WTC11 (cell line): ENCODE measurements around the gene RAB24. TPM values are rescaled to one million over a fixed set of nuclear protein-coding genes. Genes with fewer than 3 reads are reported as not detected.
A peak's percentile ranks its signal among the peaks of the same experiment; 100 is the strongest.

Experiments
- CBFB ChIP-seq: sonication (generic); formaldehyde crosslinking; IDR thresholded peaks from 2 replicates; pipeline ENCODE4 v1.8.1; 2022; ENCODE audit warnings: mild to moderate bottlenecking, low read depth, missing genetic modification reagents
- ERG ChIP-seq: fragments of 250-450 bp; sonication (Bioruptor Pico); IDR thresholded peaks from 2 replicates; pipeline ENCODE4 v1.8.0; 2021; ENCODE audit warnings: mild to moderate bottlenecking
- GABPB1 ChIP-seq: sonication (generic); formaldehyde crosslinking; IDR thresholded peaks from 2 replicates; pipeline ENCODE4 v1.8.1; 2023; ENCODE audit warnings: mild to moderate bottlenecking, missing genetic modification reagents
- GRHL2 ChIP-seq: fragments of 250-450 bp; sonication (Bioruptor Pico); IDR thresholded peaks from 2 replicates; pipeline ENCODE4 v1.8.0; 2022; ENCODE audit warnings: mild to moderate bottlenecking, moderate library complexity; ENCODE audit not compliant: insufficient replicate concordance, severe bottlenecking
- GTF2I ChIP-seq: fragments of 250-450 bp; sonication (Bioruptor Pico); conservative IDR thresholded peaks from 2 replicates; pipeline ENCODE4 v1.4.0; 2021; ENCODE audit warnings: mild to moderate bottlenecking
- HMGA2 ChIP-seq: fragments of 250-450 bp; sonication (Bioruptor Pico); IDR thresholded peaks from 2 replicates; pipeline ENCODE4 v1.4.0; 2021; ENCODE audit warnings: mild to moderate bottlenecking, moderate library complexity
- NFE2L1 ChIP-seq: sonication (generic); formaldehyde crosslinking; IDR thresholded peaks from 2 replicates; pipeline ENCODE4 v1.8.1; 2023; ENCODE audit warnings: missing genetic modification reagents
- NR3C1 ChIP-seq: sonication (generic); formaldehyde crosslinking; conservative IDR thresholded peaks from 2 replicates; pipeline ENCODE4 v1.8.1; 2023; ENCODE audit warnings: low read depth, mild to moderate bottlenecking, missing genetic modification reagents
- SP1 ChIP-seq: sonication (generic); formaldehyde crosslinking; conservative IDR thresholded peaks from 2 replicates; pipeline ENCODE4 v1.8.1; 2022; ENCODE audit warnings: missing genetic modification reagents
- TEAD1 ChIP-seq: sonication (generic); formaldehyde crosslinking; IDR thresholded peaks from 2 replicates; pipeline ENCODE4 v1.8.0; 2022; ENCODE audit warnings: mild to moderate bottlenecking, missing genetic modification reagents
- ZNF232 ChIP-seq: sonication (generic); formaldehyde crosslinking; IDR thresholded peaks from 2 replicates; pipeline ENCODE4 v1.8.0; 2022; ENCODE audit warnings: mild to moderate bottlenecking, missing genetic modification reagents
- ZNF423 ChIP-seq: fragments of 250-450 bp; sonication (Bioruptor Pico); IDR thresholded peaks from 2 replicates; pipeline ENCODE4 v2.1.2; 2022; ENCODE audit warnings: mild to moderate bottlenecking, moderate library complexity
- ZNF532 ChIP-seq: fragments of 250-450 bp; sonication (Bioruptor Pico); IDR thresholded peaks from 2 replicates; pipeline ENCODE4 v1.9.0; 2021; ENCODE audit warnings: mild to moderate bottlenecking, borderline replicate concordance
- total RNA-seq: library from RNA; stranded (reverse); gene quantifications from 3 replicates; pipeline ENCODE4 v1.2.3, GENCODE V29; 2021
- TF ChIP-seq, protein P1 (sequence below): sonication (generic); formaldehyde crosslinking; conservative IDR thresholded peaks from 2 replicates; pipeline ENCODE4 v1.8.1; 2023; ENCODE audit warnings: mild to moderate bottlenecking, low read depth, missing genetic modification reagents, moderate library complexity
- TF ChIP-seq, protein P2 (sequence below): sonication (generic); formaldehyde crosslinking; IDR thresholded peaks from 2 replicates; pipeline ENCODE4 v1.8.0; 2023; ENCODE audit warnings: missing genetic modification reagents
- TF ChIP-seq, protein P3 (sequence below): sonication (generic); formaldehyde crosslinking; IDR thresholded peaks from 2 replicates; pipeline ENCODE4 v1.8.1; 2022; ENCODE audit warnings: low read depth, missing genetic modification reagents, borderline replicate concordance

The RAB24 gene
- total RNA-seq, 1 experiment from 2014 or later, result 37.0 TPM

- TF ChIP-seq ZNF532 (CRISPR knock-in tag) (no peak), SP1 (CRISPR knock-in tag) (peak; percentile 65; the same call in 1 of the 2 replicates), GRHL2 (no peak), GTF2I (no peak), NR3C1 (CRISPR knock-in tag) (no peak), GABPB1 (0 out of 2 replicates have a peak, but pooled peaks have one; percentile 46), HMGA2 (CRISPR knock-in tag) (no peak), ERG (CRISPR knock-in tag) (no peak), TEAD1 (CRISPR knock-in tag) (no peak; the same call in 1 of the 2 replicates), ZNF423 (CRISPR knock-in tag) (no peak), NFE2L1 (CRISPR knock-in tag) (no peak), ZNF232 (CRISPR knock-in tag) (peak; percentile 89; the same call in 1 of the 2 replicates), CBFB (CRISPR knock-in tag) (no peak)
- TF ChIP-seq, protein P1, sequence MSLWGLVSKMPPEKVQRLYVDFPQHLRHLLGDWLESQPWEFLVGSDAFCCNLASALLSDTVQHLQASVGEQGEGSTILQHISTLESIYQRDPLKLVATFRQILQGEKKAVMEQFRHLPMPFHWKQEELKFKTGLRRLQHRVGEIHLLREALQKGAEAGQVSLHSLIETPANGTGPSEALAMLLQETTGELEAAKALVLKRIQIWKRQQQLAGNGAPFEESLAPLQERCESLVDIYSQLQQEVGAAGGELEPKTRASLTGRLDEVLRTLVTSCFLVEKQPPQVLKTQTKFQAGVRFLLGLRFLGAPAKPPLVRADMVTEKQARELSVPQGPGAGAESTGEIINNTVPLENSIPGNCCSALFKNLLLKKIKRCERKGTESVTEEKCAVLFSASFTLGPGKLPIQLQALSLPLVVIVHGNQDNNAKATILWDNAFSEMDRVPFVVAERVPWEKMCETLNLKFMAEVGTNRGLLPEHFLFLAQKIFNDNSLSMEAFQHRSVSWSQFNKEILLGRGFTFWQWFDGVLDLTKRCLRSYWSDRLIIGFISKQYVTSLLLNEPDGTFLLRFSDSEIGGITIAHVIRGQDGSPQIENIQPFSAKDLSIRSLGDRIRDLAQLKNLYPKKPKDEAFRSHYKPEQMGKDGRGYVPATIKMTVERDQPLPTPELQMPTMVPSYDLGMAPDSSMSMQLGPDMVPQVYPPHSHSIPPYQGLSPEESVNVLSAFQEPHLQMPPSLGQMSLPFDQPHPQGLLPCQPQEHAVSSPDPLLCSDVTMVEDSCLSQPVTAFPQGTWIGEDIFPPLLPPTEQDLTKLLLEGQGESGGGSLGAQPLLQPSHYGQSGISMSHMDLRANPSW, result no peak
- TF ChIP-seq, protein P2, sequence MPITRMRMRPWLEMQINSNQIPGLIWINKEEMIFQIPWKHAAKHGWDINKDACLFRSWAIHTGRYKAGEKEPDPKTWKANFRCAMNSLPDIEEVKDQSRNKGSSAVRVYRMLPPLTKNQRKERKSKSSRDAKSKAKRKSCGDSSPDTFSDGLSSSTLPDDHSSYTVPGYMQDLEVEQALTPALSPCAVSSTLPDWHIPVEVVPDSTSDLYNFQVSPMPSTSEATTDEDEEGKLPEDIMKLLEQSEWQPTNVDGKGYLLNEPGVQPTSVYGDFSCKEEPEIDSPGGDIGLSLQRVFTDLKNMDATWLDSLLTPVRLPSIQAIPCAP, result no peak
- TF ChIP-seq, protein P3, sequence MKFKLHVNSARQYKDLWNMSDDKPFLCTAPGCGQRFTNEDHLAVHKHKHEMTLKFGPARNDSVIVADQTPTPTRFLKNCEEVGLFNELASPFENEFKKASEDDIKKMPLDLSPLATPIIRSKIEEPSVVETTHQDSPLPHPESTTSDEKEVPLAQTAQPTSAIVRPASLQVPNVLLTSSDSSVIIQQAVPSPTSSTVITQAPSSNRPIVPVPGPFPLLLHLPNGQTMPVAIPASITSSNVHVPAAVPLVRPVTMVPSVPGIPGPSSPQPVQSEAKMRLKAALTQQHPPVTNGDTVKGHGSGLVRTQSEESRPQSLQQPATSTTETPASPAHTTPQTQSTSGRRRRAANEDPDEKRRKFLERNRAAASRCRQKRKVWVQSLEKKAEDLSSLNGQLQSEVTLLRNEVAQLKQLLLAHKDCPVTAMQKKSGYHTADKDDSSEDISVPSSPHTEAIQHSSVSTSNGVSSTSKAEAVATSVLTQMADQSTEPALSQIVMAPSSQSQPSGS (CRISPR knock-in tag), result no peak
- TF ChIP-seq, all 79 proteins: peak for 17
Measured at GRCh38 chr5:177311723-177312648, 8.5 kb upstream of the RAB24 start, which contains the start of gene MXD3 (continued).
